Measurements from ENCODE around the gene CEP63.

CEP63 gene

DNA sequence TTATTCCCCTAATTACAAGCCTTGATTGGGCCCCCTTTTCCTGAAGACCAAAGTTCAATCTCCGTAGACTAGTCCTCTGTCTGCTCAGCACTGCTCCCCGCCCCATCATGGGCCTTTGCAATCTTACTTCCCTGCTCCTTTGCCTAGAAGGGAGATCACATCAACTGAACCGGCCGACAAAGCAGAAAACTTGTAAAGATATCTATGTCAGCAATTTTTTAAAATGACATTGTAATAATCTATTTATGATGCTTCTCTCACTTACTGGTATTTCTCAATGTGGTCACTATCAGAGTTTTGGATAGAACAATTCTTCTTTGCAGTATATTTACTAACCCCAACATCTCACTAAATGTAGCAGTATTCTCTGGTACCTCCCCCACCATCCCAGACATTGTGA lies 17.3 kb upstream of the CEP63 start:
- no peak for DNase-seq (ENCODE audit: low read depth)

DNA sequence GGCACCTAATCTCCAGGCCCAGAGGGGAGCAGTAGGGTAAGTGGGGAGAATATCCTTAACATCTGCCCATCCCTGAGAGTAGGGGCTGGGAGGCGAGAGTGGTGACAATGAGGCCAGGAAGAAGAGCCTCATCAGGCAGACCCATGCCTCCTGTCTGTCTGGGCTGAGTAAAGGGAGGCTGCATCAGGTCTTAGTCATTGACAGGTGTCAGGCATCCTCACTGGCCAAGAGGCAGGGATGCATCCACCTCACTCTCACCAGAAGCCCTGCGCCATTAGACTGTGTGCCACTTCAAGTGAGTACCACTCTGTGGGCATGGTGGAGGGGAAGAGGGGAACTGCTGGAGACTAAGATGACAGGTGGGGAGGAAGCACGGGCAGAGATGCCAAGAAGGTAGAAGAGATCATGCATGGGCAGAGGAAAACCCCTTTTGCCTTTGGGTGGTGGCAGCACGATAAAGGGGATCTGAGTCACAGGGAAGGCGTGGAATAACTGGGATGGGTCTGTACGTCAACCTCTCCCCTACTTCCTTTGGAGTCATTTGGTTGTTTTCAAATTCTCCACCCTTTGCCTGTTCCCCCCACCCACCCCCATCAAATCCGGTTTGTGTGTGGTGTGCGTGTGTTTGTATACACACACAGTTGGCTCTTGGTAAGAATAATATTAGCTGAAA lies 14.2 kb upstream of the CEP63 start:
- no peak for DNase-seq (ENCODE audit: low read depth)

DNA sequence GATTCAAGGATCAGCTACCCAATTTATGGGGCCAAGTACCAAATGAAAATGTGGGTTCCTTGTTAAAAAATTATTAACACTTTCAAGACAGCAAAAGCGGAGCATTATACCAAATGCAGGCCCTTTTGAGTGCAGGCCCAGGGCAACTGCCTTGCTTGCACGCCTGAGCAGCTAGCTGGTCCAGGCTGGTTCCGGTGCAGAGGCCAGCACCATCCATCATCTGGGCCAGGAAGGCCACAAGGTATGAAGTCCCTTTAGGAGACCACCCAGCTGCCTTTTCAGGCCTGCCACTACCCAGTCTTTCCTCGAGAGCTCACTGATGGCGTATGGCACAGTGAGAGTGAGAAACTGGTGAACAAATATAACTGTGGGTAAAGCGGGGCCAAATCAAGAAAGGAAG lies 13.0 kb upstream of the CEP63 start:
- no peak for DNase-seq (ENCODE audit: low read depth)

DNA sequence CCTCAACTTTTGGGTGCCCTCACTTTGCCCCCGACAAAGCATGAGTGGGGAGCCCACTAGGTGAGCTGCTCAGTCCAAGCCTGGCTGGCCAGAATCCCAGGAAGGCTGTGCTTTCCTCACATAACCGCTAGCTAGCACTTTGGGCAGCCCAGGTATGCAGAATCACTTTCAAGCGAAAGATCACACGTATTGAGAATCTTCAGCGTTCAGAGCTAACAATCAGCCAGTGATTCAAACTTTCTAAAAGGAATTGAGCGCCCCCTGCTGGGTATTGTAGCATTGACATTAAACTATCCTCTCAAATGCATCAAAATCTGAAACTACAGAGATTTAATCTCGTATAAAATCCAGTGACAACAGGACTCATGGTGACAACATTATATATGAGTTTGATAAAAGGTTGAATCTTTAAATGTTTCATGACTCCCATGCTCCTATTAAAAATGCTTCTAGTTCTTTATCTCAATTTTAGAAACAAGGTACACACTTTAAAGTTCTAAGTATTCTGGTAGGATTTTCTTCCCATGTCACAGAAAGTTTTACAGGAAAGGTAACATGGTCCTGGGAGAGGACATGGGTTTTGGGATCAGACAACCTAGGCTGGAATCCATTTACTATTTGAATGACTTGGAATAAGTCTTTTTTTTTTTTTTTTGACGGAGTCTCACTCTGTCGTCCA lies 11.8 kb upstream of the CEP63 start:
- DNase-seq (ENCODE audit: low read depth), result peak; percentile 60

DNA sequence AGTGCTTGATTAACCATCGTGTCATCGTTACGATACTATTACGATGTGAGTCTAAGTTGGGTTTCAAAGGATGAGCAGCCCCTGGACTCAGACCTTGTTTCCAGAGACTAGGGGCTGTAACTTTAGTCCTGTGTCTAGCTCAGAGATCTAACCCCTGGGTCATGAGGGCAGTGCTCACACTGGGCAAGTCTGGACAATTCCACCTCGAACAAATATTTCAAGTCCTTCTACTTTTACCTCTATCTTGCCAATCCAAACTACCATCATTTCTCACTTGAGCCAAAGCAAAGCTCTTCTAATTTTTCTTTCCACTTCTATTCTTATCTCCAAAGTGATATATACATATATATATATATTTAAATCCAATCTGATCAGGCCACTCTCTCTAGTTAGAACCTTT lies 10.9 kb upstream of the CEP63 start:
- no peak for DNase-seq (ENCODE audit: low read depth)

DNA sequence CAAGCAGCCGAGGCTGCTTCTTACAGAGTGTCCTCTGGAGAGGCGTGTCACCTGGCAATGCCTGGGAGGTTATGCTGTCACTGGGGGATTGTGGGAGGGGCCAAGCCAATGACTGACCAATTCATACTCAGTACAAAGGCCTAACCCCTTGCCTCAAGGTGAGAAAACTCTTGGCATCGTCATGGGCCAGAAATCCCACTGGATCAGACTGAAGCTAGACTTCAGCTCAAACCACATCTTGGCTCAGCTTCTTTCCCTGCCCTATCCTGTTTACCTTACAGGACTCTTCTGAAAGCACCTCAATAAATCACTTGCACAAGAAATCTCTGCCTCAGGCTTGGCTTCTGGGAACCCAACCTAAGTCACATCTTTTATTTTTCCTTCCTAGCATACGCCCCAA lies 9.6 kb upstream of the CEP63 start:
- no peak for DNase-seq (ENCODE audit: low read depth)

DNA sequence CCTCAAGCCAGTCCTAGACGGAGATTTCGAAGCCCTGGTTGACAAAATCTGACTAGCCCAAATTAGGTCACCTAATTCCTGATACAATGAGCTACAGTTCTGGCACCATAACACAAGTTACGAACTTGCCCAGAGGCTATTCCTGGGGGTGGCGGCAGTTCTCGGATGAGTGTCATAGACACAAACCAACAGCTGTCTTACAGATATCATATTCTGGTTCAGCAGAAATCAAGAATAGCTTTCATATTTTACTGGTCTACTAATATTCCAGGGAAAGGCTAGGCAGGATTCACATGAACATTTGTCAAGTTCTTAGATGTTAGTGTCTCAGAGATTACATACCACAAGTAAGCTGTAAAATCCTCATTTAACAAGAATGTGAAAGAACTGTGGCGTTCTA lies 8.9 kb upstream of the CEP63 start:
- no peak for DNase-seq (ENCODE audit: low read depth)

DNA sequence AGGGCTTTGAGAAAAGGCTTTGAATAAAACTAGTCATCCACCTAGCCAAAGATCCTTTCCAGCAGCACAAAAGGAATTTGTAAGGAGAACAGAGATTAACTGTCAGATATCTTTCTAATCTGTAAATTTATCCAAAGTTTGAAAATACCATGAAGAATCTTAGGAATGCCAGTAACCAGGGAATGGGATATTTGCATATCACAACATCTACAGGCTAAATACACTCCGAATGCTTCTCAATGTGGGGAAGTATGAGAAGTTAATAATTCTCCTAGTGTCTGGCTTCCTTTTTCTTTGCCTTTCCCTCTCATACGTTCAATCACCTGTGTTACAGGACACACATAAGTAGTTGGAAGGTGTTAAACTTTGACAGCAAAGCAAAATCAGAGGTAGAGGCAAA lies 7.9 kb upstream of the CEP63 start:
- no peak for DNase-seq (ENCODE audit: low read depth)

DNA sequence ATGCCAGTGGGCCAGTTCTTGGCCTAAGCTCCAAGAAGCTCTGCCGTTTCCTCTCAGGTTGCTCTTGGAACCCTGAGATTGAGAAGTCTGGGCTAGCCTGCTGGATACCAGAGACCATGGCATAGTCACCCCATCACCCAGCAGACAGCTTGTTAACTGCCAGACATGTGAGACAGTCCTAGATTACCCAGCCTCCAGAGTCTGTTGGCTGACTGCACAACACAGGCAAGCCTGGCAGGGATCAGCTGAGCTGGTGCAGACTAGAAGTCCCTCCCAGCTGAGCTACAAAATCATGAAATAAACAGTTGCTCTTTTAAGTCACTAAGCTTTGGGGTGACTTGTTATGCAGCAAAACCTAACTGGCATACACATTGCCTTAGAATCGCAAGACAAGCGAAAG lies 5.3 kb upstream of the CEP63 start:
- DNase-seq (ENCODE audit: low read depth), result no peak

DNA sequence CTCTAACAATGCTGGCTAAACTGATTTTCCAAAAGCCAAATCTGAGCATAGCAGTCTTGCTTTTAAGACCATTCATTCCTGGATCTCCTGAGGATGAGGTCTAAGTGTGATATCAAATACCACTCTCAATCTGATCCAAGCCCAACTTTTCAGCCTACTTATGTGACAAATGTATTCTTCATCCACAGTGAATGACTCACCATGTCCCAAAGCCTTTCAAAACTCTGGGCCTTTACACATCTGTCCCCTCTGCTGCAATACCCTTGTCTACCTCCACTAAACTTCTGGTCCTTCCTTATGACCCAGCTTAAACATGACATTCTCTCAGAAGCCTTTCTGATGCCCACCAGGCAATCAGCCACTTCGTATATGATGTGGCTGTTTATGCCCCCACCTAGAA lies 4.7 kb upstream of the CEP63 start:
- DNase-seq (ENCODE audit: low read depth), result no peak

DNA sequence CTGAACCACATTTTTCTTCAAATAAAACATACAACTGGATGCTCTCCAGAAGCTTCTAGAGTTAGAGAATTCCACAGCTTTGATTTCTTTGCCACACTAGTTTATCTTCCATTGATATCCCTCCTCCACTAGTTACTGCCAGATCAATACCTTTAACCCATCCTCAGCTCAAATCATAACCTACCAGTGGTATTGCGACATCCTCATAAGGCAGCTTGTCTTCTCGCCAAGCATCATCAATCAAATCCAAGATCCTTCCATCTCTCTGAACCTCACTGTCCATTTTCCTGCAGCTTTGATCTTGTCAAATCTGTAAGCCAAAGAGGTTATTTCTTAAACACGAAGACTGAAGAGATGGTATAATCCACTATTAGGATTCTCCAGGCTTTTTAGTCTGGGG lies 3.2 kb upstream of the CEP63 start:
- no peak for DNase-seq (ENCODE audit: low read depth)

DNA sequence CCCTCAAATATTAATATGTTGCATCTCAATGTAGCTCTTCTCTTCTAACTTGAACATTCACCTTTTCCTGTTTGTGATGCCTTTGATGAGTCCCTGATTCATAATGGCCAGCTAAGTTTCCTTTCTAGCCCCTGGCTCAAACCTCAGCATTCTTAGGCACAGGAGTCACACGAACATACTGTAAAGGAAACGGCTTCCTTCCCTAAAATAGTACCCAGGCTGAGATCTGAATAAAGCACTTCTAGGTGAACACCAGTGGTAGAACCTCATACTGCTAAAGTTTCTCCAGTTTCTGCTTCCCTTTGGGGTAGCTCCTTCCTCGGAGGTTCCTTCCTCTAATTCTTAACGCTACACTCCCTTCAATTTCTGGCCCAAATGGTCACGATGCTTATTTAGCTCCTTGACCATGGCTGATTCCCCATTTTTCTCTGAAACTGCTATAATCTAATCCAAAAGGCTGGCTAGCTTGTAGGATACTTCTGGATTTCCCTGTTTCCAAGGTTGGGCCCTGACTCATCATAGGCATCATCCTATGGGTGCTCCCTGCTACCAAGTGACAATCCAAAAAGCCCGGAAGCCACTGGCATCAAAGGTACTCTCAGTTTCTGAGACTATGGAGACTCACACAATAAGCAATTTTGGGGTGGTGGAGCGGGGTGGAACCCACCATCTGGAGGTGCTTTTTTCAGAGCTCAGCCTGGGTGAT lies 2.5 kb upstream of the CEP63 start:
- DNase-seq (ENCODE audit: low read depth), result peak; percentile 55

DNA sequence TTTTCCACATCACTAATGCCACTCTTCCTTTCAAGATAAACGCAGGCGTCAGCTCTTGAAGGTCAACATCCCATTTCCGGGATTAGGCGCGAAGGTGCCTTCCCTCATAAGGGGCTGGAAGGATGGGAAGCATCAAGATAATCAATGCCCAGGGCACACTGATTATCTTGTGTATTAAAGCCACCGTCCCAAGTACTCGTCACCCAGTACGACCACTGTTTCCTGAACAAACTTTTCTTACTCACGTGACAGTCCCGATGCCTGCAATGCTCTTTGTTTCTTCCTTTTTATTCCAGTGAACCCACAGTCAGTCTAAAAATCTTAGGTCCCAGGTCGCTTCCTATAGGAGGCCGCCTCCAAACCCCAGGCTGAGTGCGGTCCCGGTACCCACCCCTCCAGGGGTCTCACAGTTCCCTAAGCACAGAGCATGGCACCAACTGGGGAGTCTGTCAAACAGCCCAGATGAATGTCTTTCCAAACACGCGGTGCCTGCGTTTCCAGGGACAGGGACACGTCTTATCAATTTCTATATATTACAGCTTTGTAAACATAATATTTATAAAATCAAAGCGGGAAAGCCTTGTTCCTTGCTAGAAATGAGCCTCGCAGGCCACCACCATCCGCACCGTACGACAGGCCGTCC lies 661 bp upstream of the CEP63 start:
- DNase-seq (ENCODE audit: low read depth), result no peak

DNA sequence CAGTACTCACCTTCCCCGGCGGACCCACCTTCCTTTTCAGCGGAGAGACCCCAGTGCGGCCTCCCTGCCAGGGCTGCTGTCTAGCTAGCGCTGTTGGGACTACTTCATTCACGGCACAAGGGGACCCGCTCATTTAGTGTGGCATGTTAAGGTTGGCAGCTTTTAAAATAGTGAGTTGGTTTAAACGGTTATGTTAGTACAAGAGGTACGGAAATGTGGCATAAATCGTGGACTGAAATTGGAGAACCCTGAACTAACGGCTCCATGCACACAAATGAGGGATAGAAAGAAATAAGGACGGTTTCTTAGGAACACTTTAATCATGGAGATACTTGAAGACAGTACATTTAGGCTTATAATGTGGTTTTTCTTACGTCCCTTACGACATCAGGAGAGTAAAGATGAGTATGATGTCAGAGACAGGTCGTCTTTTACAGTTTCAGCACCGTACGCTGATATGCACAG lies 752 bp downstream of the CEP63 start:
- no peak for DNase-seq (ENCODE audit: low read depth)

DNA sequence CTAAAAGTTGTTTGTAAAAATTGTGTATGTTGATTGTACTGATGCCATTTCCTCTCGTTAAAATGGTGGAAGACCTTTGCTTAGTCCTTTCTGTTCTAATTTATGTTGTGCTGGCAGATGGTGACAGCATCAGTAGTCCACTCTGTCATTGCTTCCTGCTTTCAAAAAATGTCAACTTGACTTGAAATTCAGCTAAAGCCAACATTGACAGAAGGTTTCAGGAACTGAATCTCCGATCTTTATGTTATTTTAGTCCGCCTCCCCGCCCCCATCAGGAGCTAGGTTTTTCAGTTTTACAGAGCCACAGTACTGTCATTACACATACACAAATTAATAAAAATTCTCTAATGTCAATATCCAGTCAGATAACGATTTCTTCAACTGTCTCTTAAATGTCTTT lies 1.5 kb downstream of the CEP63 start:
- DNase-seq (ENCODE audit: low read depth), result no peak

DNA sequence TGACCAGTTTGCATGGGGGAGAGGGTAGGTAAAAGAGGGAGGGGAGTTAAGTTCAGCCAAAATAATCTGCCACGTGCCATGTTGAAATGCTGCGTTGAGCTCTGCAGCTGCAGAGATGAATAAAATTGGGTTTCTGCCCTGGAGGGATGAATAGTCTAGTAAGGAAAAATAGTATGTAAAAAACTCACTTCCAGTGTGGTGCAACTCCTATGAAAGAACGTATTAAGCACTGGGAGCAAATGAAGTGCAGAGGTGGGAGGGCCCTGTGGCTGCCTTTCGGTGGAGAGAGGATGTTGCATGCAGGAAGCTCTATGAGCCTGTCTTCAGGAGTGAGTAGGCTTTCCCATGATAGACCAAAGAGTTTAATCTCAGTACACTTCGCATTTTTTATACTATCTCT lies 8.6 kb downstream of the CEP63 start:
- DNase-seq (ENCODE audit: low read depth), result no peak

DNA sequence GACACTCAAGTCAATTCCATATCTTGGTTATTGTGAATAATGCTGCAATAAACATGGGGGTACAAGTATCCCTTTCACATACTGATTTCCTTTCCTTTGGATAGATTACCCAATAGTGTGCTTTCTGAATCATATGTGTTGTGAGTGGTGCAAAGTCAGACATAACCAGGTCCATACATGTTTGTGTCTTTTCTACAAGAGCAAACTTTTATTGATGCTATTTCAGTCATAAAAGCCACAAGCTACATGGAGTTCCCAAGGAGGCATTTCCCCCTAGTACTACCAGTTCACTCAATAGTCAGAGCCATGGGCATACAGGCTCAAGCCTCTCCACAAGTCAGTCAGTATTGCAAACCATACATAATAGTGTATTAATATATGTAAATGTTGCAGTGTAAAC lies 10.1 kb downstream of the CEP63 start:
- no peak for DNase-seq (ENCODE audit: low read depth)

DNA sequence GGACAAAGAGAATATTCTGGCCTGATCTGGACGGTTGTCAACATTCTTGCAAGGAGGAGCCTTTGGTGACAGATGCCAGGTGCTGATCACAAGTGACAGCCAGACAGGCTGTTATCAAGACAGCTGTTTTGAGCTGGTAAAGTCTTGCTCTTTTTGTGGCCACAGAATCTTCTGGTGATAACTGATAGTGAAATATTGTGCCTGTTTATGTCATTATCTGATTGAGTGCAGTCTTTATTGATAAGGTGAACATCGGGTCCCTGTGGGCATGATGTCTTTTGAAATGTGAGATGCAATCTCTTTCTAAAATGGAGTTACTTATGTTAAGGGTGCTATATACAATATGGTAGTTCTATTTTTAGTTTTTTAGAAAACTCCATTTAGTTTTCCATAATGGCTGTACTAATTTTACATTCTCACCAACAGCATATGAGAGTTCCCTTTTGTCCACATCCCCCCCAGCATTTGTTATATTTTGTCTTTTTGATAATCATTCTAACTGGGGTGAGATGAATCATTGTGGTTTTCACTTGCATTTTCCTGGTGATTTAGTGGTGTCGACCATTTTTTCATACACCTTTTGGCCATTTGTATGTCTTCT lies 10.7 kb downstream of the CEP63 start:
- no peak for DNase-seq (ENCODE audit: low read depth)

DNA sequence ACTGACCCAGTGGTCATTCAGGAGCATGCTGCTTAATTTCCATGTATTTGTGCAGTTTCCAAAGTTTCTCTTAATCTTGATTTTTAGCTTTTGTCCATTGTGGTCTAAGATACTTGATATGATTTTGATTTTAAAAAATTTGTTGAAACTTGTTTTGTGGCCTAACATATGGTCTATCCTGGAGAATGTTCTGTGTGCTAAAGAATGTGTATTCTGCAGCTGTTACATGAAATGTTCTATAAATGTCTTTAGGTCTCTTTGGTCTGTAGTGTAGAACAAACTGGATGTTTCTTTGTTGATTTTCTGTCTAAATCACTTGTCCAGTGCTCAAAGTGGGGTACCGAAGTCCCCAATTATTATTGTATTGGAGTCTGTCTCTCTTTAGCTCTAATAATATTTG lies 17.4 kb downstream of the CEP63 start:
- DNase-seq (ENCODE audit: low read depth), result no peak

DNA sequence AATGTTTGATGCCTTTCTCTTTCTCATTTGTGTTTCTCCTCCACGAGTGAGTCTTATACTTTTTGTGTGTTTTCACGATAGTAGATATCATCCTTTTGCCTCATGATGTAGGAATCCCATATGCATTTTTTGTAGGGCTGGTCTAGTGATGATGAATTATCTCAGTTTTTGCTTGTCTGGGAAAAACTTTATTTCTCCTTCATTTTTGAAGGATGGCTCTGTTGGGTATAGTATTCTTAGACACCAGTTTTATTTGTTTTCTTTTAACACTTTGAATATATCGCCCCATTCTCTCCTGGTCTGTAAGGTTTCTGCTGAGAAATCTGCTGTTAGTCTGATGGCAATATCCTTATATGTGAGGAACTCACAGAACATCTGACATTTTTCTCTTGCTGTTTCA lies 18.3 kb downstream of the CEP63 start:
- no peak for DNase-seq (ENCODE audit: low read depth)

DNA sequence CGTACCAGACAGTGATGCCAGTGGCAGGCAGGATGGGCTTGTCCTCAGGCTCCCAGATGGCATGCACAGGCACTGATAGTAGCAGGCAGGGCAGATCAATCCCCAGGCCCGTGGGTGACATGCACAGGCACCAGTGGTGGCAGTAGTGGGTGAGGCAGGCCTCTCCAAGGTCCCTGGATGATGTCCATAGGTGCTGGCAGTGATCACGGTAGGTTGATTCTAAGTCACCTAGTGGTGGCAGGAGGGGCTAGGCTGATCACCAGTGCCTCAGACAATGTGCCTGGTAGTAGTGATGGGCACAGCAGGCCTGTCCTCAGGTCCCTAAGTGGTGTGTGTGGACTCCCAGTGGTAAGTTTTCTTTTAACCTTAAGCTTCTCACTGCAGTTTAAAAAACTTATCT lies 19.6 kb downstream of the CEP63 start:
- DNase-seq (ENCODE audit: low read depth), result no peak

DNA sequence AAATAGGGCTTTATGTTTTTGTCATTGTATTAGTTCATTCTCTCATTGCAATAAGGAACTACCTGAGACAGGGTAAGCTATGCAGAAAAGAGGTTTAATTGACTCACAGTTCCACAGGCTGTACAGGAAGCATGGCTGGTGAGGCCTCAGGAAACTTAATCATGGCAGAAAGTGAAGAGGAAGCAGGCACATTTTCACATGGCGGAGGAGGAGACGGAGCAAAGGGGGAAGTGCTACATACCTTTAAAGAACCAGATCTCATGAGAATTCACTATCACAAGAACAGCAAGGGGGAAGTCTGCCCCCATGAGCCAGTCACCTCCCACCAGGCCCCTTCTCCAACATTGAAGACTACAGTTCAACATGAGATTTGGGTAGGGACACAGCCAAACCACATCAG lies 25.6 kb downstream of the CEP63 start:
- DNase-seq (ENCODE audit: low read depth), result no peak

DNA sequence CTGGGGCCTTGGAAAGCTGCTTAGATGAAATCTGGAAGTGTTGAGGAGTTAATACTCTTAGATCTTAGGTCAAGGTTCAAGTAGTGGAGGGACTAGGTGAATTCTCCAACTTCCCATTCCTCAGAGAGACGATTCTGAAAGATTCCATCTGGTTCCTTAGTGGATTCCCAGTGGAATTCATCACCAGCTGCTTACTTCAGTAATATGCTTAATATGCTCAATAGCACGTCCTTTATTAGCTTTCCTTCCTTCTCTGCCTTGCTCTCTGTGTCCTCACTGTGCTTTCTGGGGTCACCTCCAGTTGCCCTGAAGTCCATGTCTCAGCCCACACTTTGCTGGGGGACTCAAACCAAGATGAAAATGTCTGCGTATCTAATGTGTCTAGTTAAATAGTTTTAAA lies 31.0 kb downstream of the CEP63 start:
- no peak for DNase-seq (ENCODE audit: low read depth)
